Heart right ventricle (tissue), 16 donors: ENCODE measurements around the gene HNMT. TPM values are rescaled to one million over a fixed set of nuclear protein-coding genes. Genes with fewer than 3 reads are reported as not detected.
A peak's percentile ranks its signal among the peaks of the same experiment; 100 is the strongest.

Source experiments
- ATAC-seq, 8 donors: fragments of 200-7000 bp; cut with Tn5 transposase; one replicate each; pipeline ENCODE4 v1.9.1; 2020; ENCODE audit warnings: mild to moderate bottlenecking in 8 of 8, moderate library complexity in 8 of 8, moderate number of reproducible peaks in 1 of 8
- DNase-seq, 2 donors: peaks; one replicate each; pipeline ENCODE4 v3.0.0-alpha.2; 2020
- H3K27ac ChIP-seq, 10 donors: fragments of 200-600 bp; sonication (generic) in 2 of 10; one replicate each; pipeline versions ENCODE4 v1.5.0 to v1.8.0; 2020 to 2022; ENCODE audit warnings: mild to moderate bottlenecking in 3 of 10
- H3K27me3 ChIP-seq, 7 donors: fragments of 200-600 bp; one replicate each; pipeline ENCODE4 v1.8.0; 2021 to 2022; ENCODE audit warnings: mild to moderate bottlenecking in 2 of 7
- H3K36me3 ChIP-seq, 9 donors: fragments of 200-600 bp; sonication (generic) in 1 of 9; one replicate each; pipeline versions ENCODE4 v1.5.0 to v1.8.0; 2020 to 2022; ENCODE audit warnings: mild to moderate bottlenecking in 2 of 9
- H3K4me1 ChIP-seq, 9 donors: fragments of 200-600 bp; sonication (generic) in 1 of 9; one replicate each; pipeline versions ENCODE4 v1.5.0 to v1.8.0; 2020 to 2022; ENCODE audit warnings: mild to moderate bottlenecking in 4 of 9
- H3K4me3 ChIP-seq, 10 donors: fragments of 200-600 bp; sonication (generic) in 2 of 10; one replicate each; pipeline versions ENCODE4 v1.5.0 to v1.8.0; 2020 to 2022; ENCODE audit warnings: mild to moderate bottlenecking in 7 of 10, moderate library complexity in 2 of 10
- H3K9me3 ChIP-seq, 11 donors: fragments of 200-600 bp in 10 of 11; sonication (generic) in 2 of 11; one replicate each; pipeline versions ENCODE4 v1.5.0 to v1.8.0; 2013 to 2022; ENCODE audit warnings: mild to moderate bottlenecking in 2 of 11, control low read depth in 1 of 11, moderate library complexity in 1 of 11
- CTCF ChIP-seq, 9 donors: fragments of 200-600 bp; sonication (generic) in 2 of 9; IDR thresholded peaks; one replicate each; pipeline versions ENCODE4 v1.5.0 to v1.8.0; 2021 to 2022; ENCODE audit warnings: antibody characterized with exemption in 9 of 9, mild to moderate bottlenecking in 5 of 9, moderate library complexity in 1 of 9
- WGBS, 2 donors: extraction: QIAGEN DNeasy Blood & Tissue Kit; methylation state at CpG; one replicate each; pipeline ENCODE4 v1.1.7; 2013; ENCODE audit warnings: inconsistent platforms in 1 of 2; 5-methylcytosine and 5-hydroxymethylcytosine counted together
- intact Hi-C, 10 donors: fragments of 100-400 bp; cut with DNase I; formaldehyde crosslinking; loops; one replicate each; pipeline versions ENCODE4 v1.11.1 to v1.14.2; 2022
- polyA plus RNA-seq, 2 donors: library from polyadenylated mRNA; stranded (reverse); fragments of 200-250 nt; gene quantifications; one replicate each; pipeline ENCODE4 v1.2.3, GENCODE V29; 2013
- total RNA-seq, 10 donors: library from RNA; stranded (reverse); fragmentation: NEBNext Ultra II Directional in 3 of 10; extraction: Animal tissue kit (Norgen Biotek cat#: 25700) in 3 of 10; gene quantifications; one replicate each; pipeline versions ENCODE4 v1.2.1 to v1.2.4, GENCODE V29; 2021 to 2023
- donor health status: Arrhythmogenic right ventricular cardiomyopathy.
- donor health status: ischemic (EF 13 %, LVEDD 7.1; RV severe dilation, severe dysfunction).
- donor health status: healthy with polysubstance abuse.
- donor health status: DM: no; HTN: yes; CAD: no.
- donor health status: DM: no; HTN: no; CAD: no.
- donor health status: ischemic (EF 25% LVEDD 6.9; RV normal size, moderate dysfunction).
- donor health status: ischemic (EF 25% LVEDD 5.7; RV mildly dilated, moderate dysfunction).
- donor health status: healthy.
- donor health status: DM: yes; HTN: yes; CAD: no.
- donor health status: Ischemic cardiomyopathy.
- donor health status: ischemic (EF 35%, LVEDD 5.7; RV mildly dilated, moderate dysfunction).
- donor health status: nonischemic (EF 11% LVEDD 7.7; RV severe dilation, severe dysfunction).
- donor health status: DM: yes; HTN: yes; CAD: no.
- donor health status: PGD.
- donor health status: ischemic (EF 29% LVEDD 5.4; RV normal size, mild dysfunction).
- donor health status: nonischemic (EF 23%, LVEDD 6.1; RV moderate dilation, normal function).

Gene HNMT
- total and polyA plus RNA-seq, 12 donors: 7.2 to 24.9 (median 10.6) TPM

GRCh38 chr2:138028538-138028937, 64.3 kb downstream of the HNMT start:
- H3K4me3 ChIP-seq: no peak overlapping the region
- TF ChIP-seq CTCF (IDR thresholded peaks at IDR 0.05): no peak
- ATAC-seq: peak in 3 of 8 donors; percentile 52 to 56 (median 56)
- no peaks in the 10 kb centered on the region for H3K36me3 ChIP-seq
- no peaks in the 10 kb centered on the region for H3K27me3 ChIP-seq
- no peaks in the 10 kb centered on the region for H3K9me3 ChIP-seq
- H3K27ac ChIP-seq: no peak overlapping the region
- H3K4me1 ChIP-seq: peaks cover 0 to 10% (median 0%) of the 10 kb centered on the region in 9 donors
- no peak for DNase-seq
- intact Hi-C loops: no loop called here
- 55 to 56% methylated on average over 2 of the region's 2 CpGs for WGBS, 2 donors

DNA sequence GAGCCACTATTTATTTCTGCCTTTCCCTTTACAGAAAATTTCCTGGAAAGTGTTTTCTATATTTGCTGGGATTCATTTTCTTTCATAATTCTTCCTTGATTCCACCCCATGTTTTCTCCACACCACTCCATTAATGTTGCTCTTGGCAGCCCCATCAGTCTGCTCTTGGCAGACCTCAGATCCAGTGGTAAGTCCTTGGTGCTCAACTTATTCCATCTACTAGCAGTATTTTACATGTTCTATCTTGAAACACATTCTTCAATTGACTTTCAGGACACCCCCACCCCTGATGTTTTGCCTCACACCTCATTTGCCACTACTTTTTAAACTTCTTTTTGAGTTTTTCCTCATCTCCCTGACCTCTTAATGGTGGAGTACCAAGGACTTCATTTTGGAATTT, 65.0 kb downstream of the HNMT start:
- no peaks in the 10 kb centered on the region for H3K27me3 ChIP-seq
- peak in 4 of 8 donors; percentile 62 to 75 (median 66) for ATAC-seq
- intact Hi-C loops: no loop called here
- no peaks in the 10 kb centered on the region for H3K36me3 ChIP-seq
- H3K9me3 ChIP-seq: no peaks in the 10 kb centered on the region
- no peak overlapping the region for H3K27ac ChIP-seq
- DNase-seq: peak in 1 of 2 donors; percentile 16
- H3K4me3 ChIP-seq: no peak overlapping the region
- H3K4me1 ChIP-seq: peaks cover 0 to 10% (median 0%) of the 10 kb centered on the region in 9 donors
- no peak for TF ChIP-seq CTCF (IDR thresholded peaks at IDR 0.05)

DNA sequence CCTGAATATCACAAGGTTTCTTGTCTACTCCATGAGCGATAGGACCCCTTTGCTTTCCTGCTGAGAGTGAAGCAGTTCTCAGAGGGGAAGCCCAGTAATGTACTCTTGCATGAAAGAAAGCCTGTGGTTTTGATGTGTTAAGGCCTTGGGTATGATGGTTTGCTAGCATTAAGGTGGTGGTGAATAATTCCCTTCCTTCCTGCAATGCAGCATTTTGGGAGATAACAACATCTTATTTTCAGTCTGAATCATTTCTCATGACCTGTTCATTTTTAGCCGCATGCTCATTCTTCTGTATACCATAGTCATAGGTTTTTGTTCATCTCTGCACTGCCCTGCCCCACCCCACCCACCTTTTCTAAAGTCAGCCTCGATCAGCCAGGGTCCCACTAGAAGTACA, 66.2 kb downstream of the HNMT start:
- Histone ChIP-seq H3K27ac (no peak overlapping the region), H3K9me3 (no peaks in the 10 kb centered on the region), H3K4me1 (peaks cover 0 to 12% (median 0%) of the 10 kb centered on the region in 9 donors), H3K36me3 (no peaks in the 10 kb centered on the region), H3K27me3 (no peaks in the 10 kb centered on the region), H3K4me3 (no peak overlapping the region)
- ATAC-seq (no peak), DNase-seq (no peak)
- intact Hi-C loops: no loop called here
- WGBS, 2 donors: 84 to 85% methylated on average over 3 of the region's 3 CpGs
- TF ChIP-seq CTCF (IDR thresholded peaks at IDR 0.05): no peak

GRCh38 chr2:138032334-138032733, 68.1 kb downstream of the HNMT start:
- WGBS, 2 donors: 70 to 73% methylated on average over 2 of the region's 2 CpGs
- ATAC-seq: no peak
- no peak for DNase-seq
- intact Hi-C loops: no loop called here
- Histone ChIP-seq H3K36me3 (no peaks in the 10 kb centered on the region), H3K4me1 (peaks cover 0 to 18% (median 0%) of the 10 kb centered on the region in 9 donors), H3K9me3 (no peaks in the 10 kb centered on the region), H3K4me3 (no peak overlapping the region), H3K27me3 (no peaks in the 10 kb centered on the region), H3K27ac (no peak overlapping the region)
- no peak for TF ChIP-seq CTCF (IDR thresholded peaks at IDR 0.05)
